ENCODE results near the gene FOXP1.

DNA sequence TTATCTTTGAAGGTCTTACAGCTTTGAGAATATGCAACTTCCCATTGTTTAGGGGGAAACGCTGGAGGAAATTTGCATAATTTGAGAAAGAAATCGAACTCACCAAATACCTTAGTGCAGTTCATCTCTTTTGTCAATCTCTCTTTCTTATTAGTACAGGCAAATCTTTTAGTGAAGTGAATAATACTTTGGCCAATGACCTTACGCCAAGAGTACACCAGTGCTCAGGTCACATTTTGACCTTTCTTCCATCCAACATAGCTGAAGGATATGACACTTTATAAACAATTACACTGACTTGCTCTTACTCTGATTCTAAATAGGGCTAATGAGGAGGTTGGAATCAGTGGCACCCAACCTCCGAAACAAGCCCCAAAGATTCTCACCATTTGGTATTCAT lies 494.8 kb downstream of the FOXP1 start:
- TF ChIP-seq, protein P1, sequence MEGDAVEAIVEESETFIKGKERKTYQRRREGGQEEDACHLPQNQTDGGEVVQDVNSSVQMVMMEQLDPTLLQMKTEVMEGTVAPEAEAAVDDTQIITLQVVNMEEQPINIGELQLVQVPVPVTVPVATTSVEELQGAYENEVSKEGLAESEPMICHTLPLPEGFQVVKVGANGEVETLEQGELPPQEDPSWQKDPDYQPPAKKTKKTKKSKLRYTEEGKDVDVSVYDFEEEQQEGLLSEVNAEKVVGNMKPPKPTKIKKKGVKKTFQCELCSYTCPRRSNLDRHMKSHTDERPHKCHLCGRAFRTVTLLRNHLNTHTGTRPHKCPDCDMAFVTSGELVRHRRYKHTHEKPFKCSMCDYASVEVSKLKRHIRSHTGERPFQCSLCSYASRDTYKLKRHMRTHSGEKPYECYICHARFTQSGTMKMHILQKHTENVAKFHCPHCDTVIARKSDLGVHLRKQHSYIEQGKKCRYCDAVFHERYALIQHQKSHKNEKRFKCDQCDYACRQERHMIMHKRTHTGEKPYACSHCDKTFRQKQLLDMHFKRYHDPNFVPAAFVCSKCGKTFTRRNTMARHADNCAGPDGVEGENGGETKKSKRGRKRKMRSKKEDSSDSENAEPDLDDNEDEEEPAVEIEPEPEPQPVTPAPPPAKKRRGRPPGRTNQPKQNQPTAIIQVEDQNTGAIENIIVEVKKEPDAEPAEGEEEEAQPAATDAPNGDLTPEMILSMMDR (IDR thresholded peaks at IDR 0.05; ENCODE audit: insufficient read depth, low read length, poor library complexity, severe bottlenecking) = no peak
- no peak for TF ChIP-seq EZH2phosphoT487 (conservative IDR thresholded peaks at IDR 0.05; ENCODE audit: low read length)

Measured in SU-DHL-6 (cell line).